T47D (cell line): ENCODE data around the gene PNPLA2.

Source experiments
- DNase-seq, 2 experiments: peaks; one replicate each; pipeline versions ENCODE4 v3.0.0 to v3.0.0-alpha.2; 2011 to 2012; ENCODE audit warnings: low read depth in 1 of 2, low spot score in 1 of 2
- JUND ChIP-seq: IDR thresholded peaks from 2 replicates; pipeline ENCODE4 v1.6.1; 2012; ENCODE audit warnings: low read depth
- in situ Hi-C: cut with HindIII; loops from 2 replicates; pipeline ENCODE4 v1.10.0; 2016; ENCODE audit warnings: low sequenced_read_pairs, low pct_unique_long_range_greater_than_20kb

Gene PNPLA2

GRCh38 chr11:796565-797295 is 22.0 kb upstream of the PNPLA2 start:
- no peak for TF ChIP-seq JUND
- DNase-seq: no peak

GRCh38 chr11:797296-798092 is 21.2 kb upstream of the PNPLA2 start:
- in situ Hi-C loops: no loop called here
- TF ChIP-seq JUND: no peak
- peak; percentile 65 to 71 for DNase-seq

More at GRCh38 chr11:796565-797295, 22.0 kb upstream of the PNPLA2 start:
- in situ Hi-C loops: no loop called here

GRCh38 chr11:798093-798713 is 20.5 kb upstream of the PNPLA2 start, which contains the start of gene SLC25A22:
Gene SLC25A22 (minus strand): TSS chr11:798281. CDS start chr11:795006, 3,275 bp downstream.
- TF ChIP-seq JUND: no peak
- in situ Hi-C loops: no loop called here
- peak; percentile 77 to 81 for DNase-seq

- no peak for TF ChIP-seq JUND
- DNase-seq: no peak
- in situ Hi-C loops: no loop called here
These were observed 18.9 kb upstream of the PNPLA2 start for GRCh38 chr11:799641-800316.

- no peak for TF ChIP-seq JUND
- in situ Hi-C loops: no loop called here
These were observed 18.2 kb upstream of the PNPLA2 start for GRCh38 chr11:800473-800872.

GRCh38 chr11:801097-801780 is 17.5 kb upstream of the PNPLA2 start:
- in situ Hi-C loops: no loop called here
- no peak for TF ChIP-seq JUND
- no peak for DNase-seq

More at GRCh38 chr11:800473-800872, 18.2 kb upstream of the PNPLA2 start:
- DNase-seq: no peak

- no peak for TF ChIP-seq JUND
- in situ Hi-C loops: no loop called here
- no peak for DNase-seq
These were observed 16.6 kb upstream of the PNPLA2 start for GRCh38 chr11:802018-802617.

GRCh38 chr11:802693-803466 is 15.8 kb upstream of the PNPLA2 start:
- TF ChIP-seq JUND: no peak
- in situ Hi-C loops: no loop called here
- DNase-seq: no peak

GRCh38 chr11:803467-803742 is 15.3 kb upstream of the PNPLA2 start:
- no peak for DNase-seq
- no peak for TF ChIP-seq JUND
- in situ Hi-C loops: no loop called here

- no peak for TF ChIP-seq JUND
- in situ Hi-C loops: no loop called here
- DNase-seq: no peak
These were observed 14.7 kb upstream of the PNPLA2 start for GRCh38 chr11:803770-804598.
